Adipocyte (in vitro differentiated cells): ENCODE results near the gene COG3.

Experiments used
- DNase-seq: peaks from one replicate; pipeline ENCODE4 v3.0.0-alpha.2; 2015; ENCODE audit warnings: low read depth
- H3K27me3 ChIP-seq: replicated peaks from 2 replicates; pipeline ENCODE4 v1.7.0; 2013; ENCODE audit warnings: mild to moderate bottlenecking, low read length, moderate library complexity; ENCODE audit not compliant: control insufficient read depth, insufficient read depth
- H3K36me3 ChIP-seq: 2 replicates; pipeline ENCODE4 v1.7.0; 2013; ENCODE audit warnings: low read length, mild to moderate bottlenecking, moderate library complexity; ENCODE audit not compliant: control insufficient read depth, insufficient read depth, severe bottlenecking
- H3K4me1 ChIP-seq: 2 replicates; pipeline ENCODE4 v1.7.0; 2013; ENCODE audit warnings: mild to moderate bottlenecking, low read length, moderate library complexity; ENCODE audit not compliant: control insufficient read depth, insufficient read depth
- H3K4me3 ChIP-seq: 2 replicates; pipeline ENCODE4 v1.7.0; 2013; ENCODE audit warnings: mild to moderate bottlenecking, low read length, moderate library complexity
- H3K9ac ChIP-seq: 2 replicates; pipeline ENCODE4 v1.7.0; 2013; ENCODE audit warnings: mild to moderate bottlenecking, low read length, moderate library complexity
- H3K9me3 ChIP-seq: 2 replicates; pipeline ENCODE4 v1.7.0; 2013; ENCODE audit warnings: mild to moderate bottlenecking, low read length, moderate library complexity; ENCODE audit not compliant: control insufficient read depth

Gene COG3

GRCh38 chr13:45536224-45536623 is 71.5 kb downstream of the COG3 start:
- Histone ChIP-seq H3K9me3 (no peaks in the 10 kb centered on the region), H3K27me3 (no peaks in the 10 kb centered on the region), H3K4me1 (no peaks in the 10 kb centered on the region), H3K36me3 (peaks cover 56% of the 10 kb centered on the region), H3K4me3 (no peak overlapping the region), H3K9ac (no peak overlapping the region)
- no peak for DNase-seq

- Histone ChIP-seq H3K9me3 (no peaks in the 10 kb centered on the region), H3K36me3 (peaks cover 48% of the 10 kb centered on the region), H3K9ac (no peak overlapping the region), H3K27me3 (no peaks in the 10 kb centered on the region), H3K4me3 (no peak overlapping the region), H3K4me1 (no peaks in the 10 kb centered on the region)
- DNase-seq = peak; percentile 19
Observed at GRCh38 chr13:45537516-45537915, 72.8 kb downstream of the COG3 start.

GRCh38 chr13:45538382-45538781 is 73.6 kb downstream of the COG3 start:
- Histone ChIP-seq H3K4me1 (no peaks in the 10 kb centered on the region), H3K36me3 (peaks cover 40% of the 10 kb centered on the region), H3K9me3 (no peaks in the 10 kb centered on the region), H3K9ac (no peak overlapping the region), H3K27me3 (no peaks in the 10 kb centered on the region), H3K4me3 (no peak overlapping the region)
- DNase-seq = no peak

GRCh38 chr13:45540195-45540594 is 75.5 kb downstream of the COG3 start:
- DNase-seq = no peak
- no peak overlapping the region for H3K4me3 ChIP-seq
- H3K4me1 ChIP-seq = no peaks in the 10 kb centered on the region
- H3K27me3 ChIP-seq = no peaks in the 10 kb centered on the region
- peaks cover 22% of the 10 kb centered on the region for H3K36me3 ChIP-seq
- no peaks in the 10 kb centered on the region for H3K9me3 ChIP-seq
- H3K9ac ChIP-seq = no peak overlapping the region

- no peaks in the 10 kb centered on the region for H3K4me1 ChIP-seq
- no peaks in the 10 kb centered on the region for H3K27me3 ChIP-seq
- H3K4me3 ChIP-seq = no peak overlapping the region
- H3K9ac ChIP-seq = no peak overlapping the region
- no peaks in the 10 kb centered on the region for H3K9me3 ChIP-seq
- H3K36me3 ChIP-seq = peaks cover 16% of the 10 kb centered on the region
- DNase-seq = no peak
Observed at GRCh38 chr13:45540864-45541263, 76.1 kb downstream of the COG3 start.

- Histone ChIP-seq H3K9ac (no peak overlapping the region), H3K4me3 (no peak overlapping the region), H3K9me3 (no peaks in the 10 kb centered on the region), H3K27me3 (no peaks in the 10 kb centered on the region), H3K36me3 (peaks cover 7% of the 10 kb centered on the region), H3K4me1 (no peaks in the 10 kb centered on the region)
- DNase-seq = no peak
Observed at GRCh38 chr13:45541806-45542205, 77.1 kb downstream of the COG3 start.

GRCh38 chr13:45542391-45542790 is 77.7 kb downstream of the COG3 start:
- Histone ChIP-seq H3K4me3 (no peak overlapping the region), H3K36me3 (peaks cover 2% of the 10 kb centered on the region), H3K27me3 (peaks cover 5% of the 10 kb centered on the region), H3K9me3 (no peaks in the 10 kb centered on the region), H3K9ac (no peak overlapping the region), H3K4me1 (no peaks in the 10 kb centered on the region)
- DNase-seq = no peak

- Histone ChIP-seq H3K9ac (no peak overlapping the region), H3K4me1 (no peaks in the 10 kb centered on the region), H3K36me3 (no peaks in the 10 kb centered on the region), H3K9me3 (no peaks in the 10 kb centered on the region), H3K4me3 (no peak overlapping the region), H3K27me3 (peaks cover 10% of the 10 kb centered on the region)
- no peak for DNase-seq
Observed at GRCh38 chr13:45542878-45543277, 78.1 kb downstream of the COG3 start.

- Histone ChIP-seq H3K9ac (no peak overlapping the region), H3K4me1 (no peaks in the 10 kb centered on the region), H3K36me3 (no peaks in the 10 kb centered on the region), H3K9me3 (no peaks in the 10 kb centered on the region), H3K4me3 (no peak overlapping the region), H3K27me3 (peaks cover 25% of the 10 kb centered on the region)
- DNase-seq = no peak
Observed at GRCh38 chr13:45544520-45544919, 79.8 kb downstream of the COG3 start.

GRCh38 chr13:45545686-45546409 is 81.1 kb downstream of the COG3 start:
- no peak for DNase-seq
- Histone ChIP-seq H3K36me3 (no peaks in the 10 kb centered on the region), H3K9ac (no peak overlapping the region), H3K4me3 (no peak overlapping the region), H3K27me3 (peaks cover 35% of the 10 kb centered on the region), H3K9me3 (no peaks in the 10 kb centered on the region), H3K4me1 (no peaks in the 10 kb centered on the region)

GRCh38 chr13:45546410-45546765 is 81.6 kb downstream of the COG3 start:
- peaks cover 38% of the 10 kb centered on the region for H3K27me3 ChIP-seq
- no peak for DNase-seq
- H3K4me3 ChIP-seq = no peak overlapping the region
- H3K4me1 ChIP-seq = no peaks in the 10 kb centered on the region
- no peaks in the 10 kb centered on the region for H3K36me3 ChIP-seq
- H3K9me3 ChIP-seq = no peaks in the 10 kb centered on the region
- no peak overlapping the region for H3K9ac ChIP-seq

GRCh38 chr13:45548281-45548680 is 83.5 kb downstream of the COG3 start:
- Histone ChIP-seq H3K9me3 (no peaks in the 10 kb centered on the region), H3K4me3 (no peak overlapping the region), H3K9ac (no peak overlapping the region), H3K4me1 (no peaks in the 10 kb centered on the region), H3K27me3 (peaks cover 46% of the 10 kb centered on the region), H3K36me3 (no peaks in the 10 kb centered on the region)
- DNase-seq = no peak
